Measurements from ENCODE around the gene EIF4G2. TPM values are rescaled to one million over a fixed set of nuclear protein-coding genes. Genes with fewer than 3 reads are reported as not detected.

The EIF4G2 gene
- total and polyA plus RNA-seq, 10 of the 15 experiments (the other 5 are each of a cell fraction or from before 2014, with no cell fraction given) = 210 to 1,104 (median 713) TPM

DNA sequence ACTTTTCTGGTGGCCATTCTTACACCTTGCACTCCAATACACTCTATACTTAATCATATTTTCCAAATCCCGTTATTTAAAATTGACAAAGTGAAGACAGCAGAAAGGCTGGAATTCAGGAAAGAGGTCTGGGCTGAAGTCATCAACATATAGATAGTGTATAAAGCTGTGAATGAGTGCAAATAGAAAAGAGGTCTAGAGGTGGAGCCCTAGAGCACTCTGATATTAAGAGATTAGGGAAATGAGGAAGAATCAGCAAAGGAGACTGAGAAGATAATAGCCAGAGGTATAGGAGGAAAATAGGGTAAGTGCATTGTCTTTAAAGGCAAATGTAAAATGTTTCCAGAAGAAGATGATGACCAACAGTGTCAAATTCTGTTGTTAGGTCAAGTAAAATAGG is 49.8 kb downstream of the EIF4G2 start:
- DNase-seq (ENCODE audit: low read depth, low spot score) (no peak), ATAC-seq (peak; percentile 34; the same call in 1 of the 3 replicates), FAIRE-seq (no peak)
- TF ChIP-seq CTCF (IDR thresholded peaks at IDR 0.05 in 2 of 3, conservative IDR thresholded peaks at IDR 0.05 in 1 of 3; ENCODE audit: control insufficient read depth in 2 of 3, extremely low read depth in 1 of 3, insufficient read depth in 1 of 3, low read depth in 3 of 3, low read length in 3 of 3) (peak in 1 of 3 experiments; percentile 5; a peak in 1 of 6 replicates), SMAD5 (IDR thresholded peaks at IDR 0.05; ENCODE audit: low read depth) (no peak), CHD1 (IDR thresholded peaks at IDR 0.05; ENCODE audit: low read depth, low read length) (no peak), USF2 (IDR thresholded peaks at IDR 0.05; ENCODE audit: borderline replicate concordance, low read depth, low read length) (no peak)
- intact Hi-C loops (cut with micrococcal nuclease; ENCODE audit: unreplicated experiment) = no loop called here
- Histone ChIP-seq H3K4me2 (ENCODE audit: control insufficient read depth, insufficient read depth) (no peak overlapping the region), H3K27ac (ENCODE audit: control insufficient read depth, insufficient read depth) (no peak overlapping the region), H3K36me3 (ENCODE audit: control insufficient read depth in 2 of 2, insufficient read depth in 2 of 2, low read length in 1 of 2) (peaks cover 3 to 21% of the 10 kb centered on the region in 2 experiments; a peak in 3 of 4 replicates), H3K9me3 (replicated peaks; ENCODE audit: control insufficient read depth, insufficient read depth, low read length) (no peaks in the 10 kb centered on the region), H3K79me2 (ENCODE audit: control insufficient read depth, insufficient read depth, low read length) (no peaks in the 10 kb centered on the region), H3K9ac (ENCODE audit: control insufficient read depth, insufficient read depth, low read length) (no peak overlapping the region), H3K4me1 (ENCODE audit: control insufficient read depth, insufficient read depth, low read length) (peaks cover 11% of the 10 kb centered on the region), H3K4me3 (no peak overlapping the region), H2AFZ (ENCODE audit: control insufficient read depth, low read depth, low read length) (no peak overlapping the region), H4K20me1 (ENCODE audit: control insufficient read depth, insufficient read depth) (no peaks in the 10 kb centered on the region), H3K27me3 (replicated peaks in 1 of 2; ENCODE audit: control insufficient read depth in 2 of 2, insufficient read depth in 2 of 2, low read length in 1 of 2) (no peaks in the 10 kb centered on the region)
- in situ Hi-C loops (cut with MboI) = no loop called here
- ChIA-PET SMC1A (ENCODE audit: uncharacterized antibody, unreplicated experiment) (interaction anchor here (1.6 kb wide), 1 partner anchor 46 kb away, joined by 4 read pairs; no protein-coding TSS in a partner anchor), RAD21 (ENCODE audit: unreplicated experiment) (no interaction called here), CTCF (interaction anchor here (1.5 to 4.1 kb wide), 3 partner anchors 12 to 45 kb away, joined by 3 to 23 read pairs (median 23); no protein-coding TSS in a partner anchor), POLR2A (interaction anchor here (1.3 kb wide), 1 partner anchor 12 kb away, joined by 3 read pairs; no protein-coding TSS in a partner anchor)
- WGBS (ENCODE audit: insufficient coverage, insufficient replicate concordance, low lambda C conversion rate, missing lambda C conversion rate) = 100% methylated on average over 1 of the region's 1 CpG
- BruUV-seq (replicated peaks) = no TSS peak

Measured in GM12878 (cell line).